GM12878 (cell line): ENCODE results near the gene GABRB3. TPM values are rescaled to one million over a fixed set of nuclear protein-coding genes. Genes with fewer than 3 reads are reported as not detected.

ENCODE experiments used
- ATAC-seq: fragments of 200-7000 bp; cut with Tn5 transposase; 3 replicates; pipeline ENCODE4 v1.9.1; 2020; ENCODE audit warnings: mild to moderate bottlenecking, moderate library complexity
- BruUV-seq: library from RNA; stranded (reverse); fragments of 400-500 nt; replicated peaks from 2 replicates; lab custom pipeline; 2021; lab: Mats Ljungman, UMichigan
- CTCF ChIA-PET: fragments of 300-600 bp; sonication (Branson Sonifier 250); formaldehyde crosslinking; extraction: SDS; loops from one replicate; lab custom pipeline; 2021; ENCODE audit warnings: inconsistent platforms; lab: Yijun Ruan, JAX
- POLR2A ChIA-PET: fragments of 350-600 bp; formaldehyde crosslinking; extraction: SDS; loops from one replicate; lab custom pipeline; 2021; ENCODE audit warnings: inconsistent platforms; lab: Charles Lee
- RAD21 ChIA-PET: fragments of 300-600 bp; sonication (Branson Sonifier 250); formaldehyde crosslinking; loops from one replicate; lab custom pipeline; 2023; ENCODE audit warnings: antibody characterized with exemption; ENCODE audit not compliant: unreplicated experiment; lab: Charles Lee
- SMC1A ChIA-PET: fragments of 300-600 bp; sonication (Branson Sonifier 250); formaldehyde crosslinking; loops from one replicate; lab custom pipeline; 2023; ENCODE audit not compliant: unreplicated experiment, uncharacterized antibody; lab: Charles Lee
- DNase-seq: peaks from one replicate; pipeline ENCODE4 v3.0.0-alpha.2; 2011; ENCODE audit warnings: low read depth, low spot score
- FAIRE-seq: peaks from 3 replicates; lab custom pipeline; 2011; peaks lifted over from hg19 to GRCh38; lab: Jason Lieb, UNC
- H2AFZ ChIP-seq: 2 replicates; pipeline ENCODE4 v1.6.0; 2011; ENCODE audit warnings: low read depth, low read length, control low read depth; ENCODE audit not compliant: control insufficient read depth
- H3K27ac ChIP-seq: 2 replicates; pipeline ENCODE4 v1.5.1; 2011; ENCODE audit warnings: control low read depth; ENCODE audit not compliant: control insufficient read depth, insufficient read depth
- H3K27me3 ChIP-seq, 2 experiments: replicated peaks in 1 of 2; 2 replicates each; pipeline versions ENCODE4 v1.6.0 to v1.6.1; 2011; ENCODE audit warnings: low read length in 1 of 2; ENCODE audit not compliant: control insufficient read depth in 2 of 2, insufficient read depth in 2 of 2
- H3K36me3 ChIP-seq, 2 experiments: 2 replicates each; pipeline ENCODE4 v1.5.1; 2011; ENCODE audit warnings: low read length in 1 of 2; ENCODE audit not compliant: control insufficient read depth in 2 of 2, insufficient read depth in 2 of 2
- H3K4me1 ChIP-seq: 2 replicates; pipeline ENCODE4 v1.6.1; 2011; ENCODE audit warnings: mild to moderate bottlenecking, low read length, moderate library complexity, mixed read lengths; ENCODE audit not compliant: control insufficient read depth, insufficient read depth
- H3K4me2 ChIP-seq: 2 replicates; pipeline ENCODE4 v1.6.0; 2011; ENCODE audit warnings: control low read depth; ENCODE audit not compliant: control insufficient read depth, insufficient read depth
- H3K4me3 ChIP-seq: fragments of 200-600 bp; sonication (generic); 2 replicates; pipeline ENCODE4 v1.5.1; 2016
- H3K79me2 ChIP-seq: 2 replicates; pipeline ENCODE4 v1.6.0; 2011; ENCODE audit warnings: low read length; ENCODE audit not compliant: control insufficient read depth, insufficient read depth
- H3K9ac ChIP-seq: 2 replicates; pipeline ENCODE4 v1.8.0; 2011; ENCODE audit warnings: low read length, control low read depth, mixed read lengths; ENCODE audit not compliant: control insufficient read depth, insufficient read depth
- H3K9me3 ChIP-seq: replicated peaks from 3 replicates; pipeline ENCODE4 v1.5.1; 2011; ENCODE audit warnings: mild to moderate bottlenecking, low read length; ENCODE audit not compliant: control insufficient read depth, insufficient read depth
- H4K20me1 ChIP-seq: 2 replicates; pipeline ENCODE4 v1.6.0; 2011; ENCODE audit not compliant: control insufficient read depth, insufficient read depth
- CHD2 ChIP-seq: IDR thresholded peaks from 2 replicates; pipeline ENCODE4 v1.6.1; 2011; ENCODE audit warnings: low read depth, low read length, improper control_type of control experiment, borderline replicate concordance
- MYB ChIP-seq: fragments of 150-350 bp; IDR thresholded peaks from 2 replicates; pipeline ENCODE4 v1.6.1; 2014; ENCODE audit warnings: mild to moderate bottlenecking, low read depth, low read length, borderline replicate concordance
- NR2C2 ChIP-seq: IDR thresholded peaks from 2 replicates; pipeline ENCODE4 v1.6.1; 2011; ENCODE audit warnings: borderline replicate concordance, low read depth; ENCODE audit not compliant: control insufficient read depth, insufficient read length
- PAX8 ChIP-seq: fragments of 450-650 bp; IDR thresholded peaks from 2 replicates; pipeline ENCODE4 v1.6.1; 2017; ENCODE audit warnings: mild to moderate bottlenecking, moderate library complexity
- RUNX3 ChIP-seq: IDR thresholded peaks from 2 replicates; pipeline ENCODE4 v1.6.1; 2012; ENCODE audit warnings: low read length, inconsistent platforms
- SREBF2 ChIP-seq: IDR thresholded peaks from 2 replicates; pipeline ENCODE4 v1.6.1; 2012; ENCODE audit warnings: mild to moderate bottlenecking, low read length
- SUZ12 ChIP-seq: fragments of 200-600 bp; sonication (generic); IDR thresholded peaks from one replicate; pipeline ENCODE4 v1.6.1; 2018; ENCODE audit warnings: antibody characterized with exemption, mild to moderate bottlenecking; ENCODE audit not compliant: unreplicated experiment
- TAF1 ChIP-seq: IDR thresholded peaks from 2 replicates; pipeline ENCODE4 v1.6.1; 2011; ENCODE audit warnings: mild to moderate bottlenecking, low read depth, low read length, borderline replicate concordance
- TCF7 ChIP-seq: IDR thresholded peaks from 2 replicates; pipeline ENCODE4 v1.6.1; 2014; ENCODE audit warnings: antibody characterized with exemption, borderline replicate concordance
- WGBS: methylation state at CpG from one replicate; pipeline ENCODE4 v1.1.6; 2016; ENCODE audit warnings: low lambda C conversion rate; ENCODE audit not compliant: insufficient replicate concordance, insufficient coverage; ENCODE audit errors: missing lambda C conversion rate; 5-methylcytosine and 5-hydroxymethylcytosine counted together
- in situ Hi-C: fragments of 300-500 bp; cut with MboI; formaldehyde crosslinking; loops from 9 replicates; pipeline ENCODE4 v1.14.3; 2018; ENCODE audit warnings: mixed read lengths
- intact Hi-C: fragments of 100-400 bp; cut with micrococcal nuclease; formaldehyde crosslinking; loops from one replicate; pipeline ENCODE4 v1.14.2; 2022; ENCODE audit not compliant: unreplicated experiment
- polyA plus RNA-seq, 11 experiments: library from polyadenylated mRNA; depleted of rRNA in 4 of 11; unstranded in 6 of 11; stranded (reverse) in 5 of 11; fragments of >200 nt; fragmentation: Nextera tagmentation in 4 of 11; fragmentation: Illumina TruSeq in 1 of 11; extraction: Ambion mirVana in 4 of 11; extraction: Trizol in 1 of 11; gene quantifications; 1 replicate in 1 of 11; 2 replicates in 10 of 11; pipeline versions ENCODE4 v1.2.1 to v1.2.3, GENCODE V29; 2011 to 2016; ENCODE audit warnings: inconsistent platforms in 2 of 11, missing spikeins in 2 of 11, low read depth in 1 of 11
- total RNA-seq, 4 experiments: library from RNA; depleted of rRNA in 3 of 4; stranded (reverse); fragments of >200 nt in 3 of 4; fragmentation: Illumina TruSeq in 1 of 4; extraction: Trizol in 1 of 4; gene quantifications; 2 replicates each; pipeline versions ENCODE4 v1.2.1 to v1.2.3, GENCODE V29; 2013 to 2021
- TF ChIP-seq, protein P1 (sequence below): fragments of 450-650 bp; IDR thresholded peaks from 2 replicates; pipeline ENCODE4 v1.6.1; 2017; ENCODE audit warnings: borderline replicate concordance

Gene GABRB3
- total and polyA plus RNA-seq, 10 of the 15 experiments (the other 5 are each of a cell fraction or from before 2014, with no cell fraction given), result 0.05 to 0.08 (median 0.05) TPM; not detected in 7

DNA sequence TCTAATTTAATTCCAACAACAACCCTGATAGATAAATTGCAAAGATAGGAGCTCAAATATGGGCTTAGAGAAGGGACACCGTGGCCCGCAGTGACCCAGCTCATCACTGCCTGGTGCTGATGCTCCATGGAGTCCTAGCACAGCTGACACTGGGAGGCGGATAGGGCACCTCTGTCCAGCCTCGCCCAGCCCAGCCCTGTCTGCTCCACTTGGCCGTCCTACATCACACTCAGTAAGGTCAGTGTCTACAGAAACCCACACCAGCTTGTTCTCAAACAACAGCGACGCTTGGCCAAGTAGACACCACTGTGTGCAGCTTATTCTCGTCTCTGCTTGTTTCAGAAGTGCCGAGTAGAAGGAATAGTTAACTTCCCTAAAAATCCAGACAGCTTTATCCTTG is 33.9 kb downstream of the GABRB3 start:
- Histone ChIP-seq H2AFZ (no peak overlapping the region), H3K9me3 (no peaks in the 10 kb centered on the region; the same call in 2 of the 3 replicates), H3K9ac (no peak overlapping the region), H3K27me3 (no peaks in the 10 kb centered on the region), H3K79me2 (no peaks in the 10 kb centered on the region), H3K4me3 (no peak overlapping the region), H3K4me1 (no peaks in the 10 kb centered on the region), H4K20me1 (no peaks in the 10 kb centered on the region), H3K27ac (no peak overlapping the region), H3K36me3 (no peaks in the 10 kb centered on the region), H3K4me2 (no peak overlapping the region)
- ChIA-PET POLR2A (no interaction called here), CTCF (no interaction called here), RAD21 (no interaction called here), SMC1A (no interaction called here)
- no peak for ATAC-seq
- BruUV-seq, result no TSS peak
- in situ Hi-C loops (no loop called here), intact Hi-C loops (no loop called here)
- no peak for DNase-seq
- no peak for FAIRE-seq
- TF ChIP-seq RUNX3 (no peak), NR2C2 (no peak), SUZ12 (no peak), MYB (no peak), PAX8 (no peak), TAF1 (no peak), SREBF2 (no peak), CHD2 (no peak), TCF7 (no peak)
- TF ChIP-seq, protein P1, sequence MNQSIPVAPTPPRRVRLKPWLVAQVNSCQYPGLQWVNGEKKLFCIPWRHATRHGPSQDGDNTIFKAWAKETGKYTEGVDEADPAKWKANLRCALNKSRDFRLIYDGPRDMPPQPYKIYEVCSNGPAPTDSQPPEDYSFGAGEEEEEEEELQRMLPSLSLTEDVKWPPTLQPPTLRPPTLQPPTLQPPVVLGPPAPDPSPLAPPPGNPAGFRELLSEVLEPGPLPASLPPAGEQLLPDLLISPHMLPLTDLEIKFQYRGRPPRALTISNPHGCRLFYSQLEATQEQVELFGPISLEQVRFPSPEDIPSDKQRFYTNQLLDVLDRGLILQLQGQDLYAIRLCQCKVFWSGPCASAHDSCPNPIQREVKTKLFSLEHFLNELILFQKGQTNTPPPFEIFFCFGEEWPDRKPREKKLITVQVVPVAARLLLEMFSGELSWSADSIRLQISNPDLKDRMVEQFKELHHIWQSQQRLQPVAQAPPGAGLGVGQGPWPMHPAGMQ, result no peak
- 43% methylated on average over 9 of the region's 9 CpGs for WGBS
